ENCODE data around the gene MTTP. TPM values are rescaled to one million over a fixed set of nuclear protein-coding genes. Genes with fewer than 3 reads are reported as not detected.

The MTTP gene
- total and polyA plus RNA-seq, 4 donors: 0.04 to 0.57 (median 0.25) TPM

DNA sequence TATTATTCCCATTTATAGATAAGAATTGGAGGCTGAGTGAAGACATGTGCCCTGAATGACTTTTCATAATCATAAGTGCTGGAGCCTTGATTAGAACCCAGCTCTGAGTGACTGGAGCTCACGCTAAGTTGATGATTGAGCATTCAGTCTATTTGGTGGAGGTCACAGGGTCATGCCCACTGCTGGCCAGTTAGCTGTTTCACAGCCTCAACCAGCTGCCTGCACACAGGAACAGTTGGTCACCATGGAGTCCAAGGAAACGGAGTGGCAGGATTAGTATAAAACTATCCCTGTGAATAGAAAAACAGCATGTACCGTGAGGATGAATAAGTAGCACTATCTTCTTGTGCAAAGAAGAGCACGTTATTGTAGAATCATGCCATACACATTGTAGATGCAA is 84.0 kb downstream of the MTTP start:
- no peak for DNase-seq
- H3K27me3 ChIP-seq (ENCODE audit: control insufficient read depth in 3 of 3, insufficient read depth in 3 of 3, low read length in 2 of 3): no peaks in the 10 kb centered on the region
- TF ChIP-seq, protein P1, sequence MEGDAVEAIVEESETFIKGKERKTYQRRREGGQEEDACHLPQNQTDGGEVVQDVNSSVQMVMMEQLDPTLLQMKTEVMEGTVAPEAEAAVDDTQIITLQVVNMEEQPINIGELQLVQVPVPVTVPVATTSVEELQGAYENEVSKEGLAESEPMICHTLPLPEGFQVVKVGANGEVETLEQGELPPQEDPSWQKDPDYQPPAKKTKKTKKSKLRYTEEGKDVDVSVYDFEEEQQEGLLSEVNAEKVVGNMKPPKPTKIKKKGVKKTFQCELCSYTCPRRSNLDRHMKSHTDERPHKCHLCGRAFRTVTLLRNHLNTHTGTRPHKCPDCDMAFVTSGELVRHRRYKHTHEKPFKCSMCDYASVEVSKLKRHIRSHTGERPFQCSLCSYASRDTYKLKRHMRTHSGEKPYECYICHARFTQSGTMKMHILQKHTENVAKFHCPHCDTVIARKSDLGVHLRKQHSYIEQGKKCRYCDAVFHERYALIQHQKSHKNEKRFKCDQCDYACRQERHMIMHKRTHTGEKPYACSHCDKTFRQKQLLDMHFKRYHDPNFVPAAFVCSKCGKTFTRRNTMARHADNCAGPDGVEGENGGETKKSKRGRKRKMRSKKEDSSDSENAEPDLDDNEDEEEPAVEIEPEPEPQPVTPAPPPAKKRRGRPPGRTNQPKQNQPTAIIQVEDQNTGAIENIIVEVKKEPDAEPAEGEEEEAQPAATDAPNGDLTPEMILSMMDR (IDR thresholded peaks at IDR 0.05; ENCODE audit: control extremely low read depth, extremely low read depth): no peak

DNA sequence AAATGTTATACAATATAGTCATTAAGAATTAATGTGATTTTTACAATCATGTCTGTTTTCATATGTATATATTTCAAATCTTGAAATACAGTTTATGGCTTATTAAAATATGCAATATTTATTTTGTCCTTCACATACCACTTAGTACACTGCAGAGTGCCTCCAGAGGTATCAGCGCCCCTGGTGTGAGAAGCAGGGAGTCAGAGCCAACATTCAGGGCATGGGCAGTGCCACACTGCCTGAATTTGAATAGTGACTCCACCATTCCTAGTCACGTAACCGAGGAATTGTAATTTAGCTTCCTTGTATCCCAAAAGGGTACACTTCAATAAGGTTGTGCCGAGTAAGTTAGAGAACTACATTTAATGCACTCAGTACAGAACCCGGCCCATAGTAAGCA is 87.3 kb downstream of the MTTP start:
- Histone ChIP-seq H3K9ac (ENCODE audit: insufficient read depth in 1 of 2, low read length in 2 of 2) (no peak overlapping the region), H3K4me3 (no peak overlapping the region), H3K27ac (ENCODE audit: low read depth in 1 of 2, low read length in 1 of 2) (no peak overlapping the region), H3K4me1 (ENCODE audit: control insufficient read depth in 5 of 5, insufficient read depth in 5 of 5, low read length in 5 of 5) (peaks cover 0 to 23% (median 11%) of the 10 kb centered on the region in 5 donors), H3K9me3 (ENCODE audit: control insufficient read depth in 4 of 4, insufficient read depth in 3 of 4, low read length in 3 of 4) (no peaks in the 10 kb centered on the region), H3K27me3 (ENCODE audit: control insufficient read depth in 3 of 3, insufficient read depth in 3 of 3, low read length in 2 of 3) (no peaks in the 10 kb centered on the region), H3K36me3 (ENCODE audit: control insufficient read depth in 4 of 4, insufficient read depth in 4 of 4, low read length in 4 of 4) (no peaks in the 10 kb centered on the region)
- no peak for ATAC-seq (ENCODE audit: insufficient read depth, low FRiP score)
- TF ChIP-seq, protein P1 (IDR thresholded peaks at IDR 0.05; ENCODE audit: control extremely low read depth, extremely low read depth): no peak
- DNase-seq: no peak
- WGBS, 2 donors: 84 to 89% methylated on average over 5 of the region's 5 CpGs

More for the DNA sequence above, 84.0 kb downstream of the MTTP start:
- ATAC-seq (ENCODE audit: insufficient read depth, low FRiP score): no peak
- Histone ChIP-seq H3K9ac (ENCODE audit: insufficient read depth in 1 of 2, low read length in 2 of 2) (no peak overlapping the region), H3K9me3 (ENCODE audit: control insufficient read depth in 4 of 4, insufficient read depth in 3 of 4, low read length in 3 of 4) (peaks cover 0 to 2% (median 0%) of the 10 kb centered on the region in 4 donors), H3K36me3 (ENCODE audit: control insufficient read depth in 4 of 4, insufficient read depth in 4 of 4, low read length in 4 of 4) (no peaks in the 10 kb centered on the region), H3K4me1 (ENCODE audit: control insufficient read depth in 5 of 5, insufficient read depth in 5 of 5, low read length in 5 of 5) (peaks cover 0 to 6% (median 0%) of the 10 kb centered on the region in 5 donors), H3K4me3 (no peak overlapping the region), H3K27ac (ENCODE audit: low read depth in 1 of 2, low read length in 1 of 2) (peak overlapping the region in 1 of 2 donors; percentile 87)
- WGBS, 2 donors: 88 to 91% methylated on average over 4 of the region's 4 CpGs

DNA sequence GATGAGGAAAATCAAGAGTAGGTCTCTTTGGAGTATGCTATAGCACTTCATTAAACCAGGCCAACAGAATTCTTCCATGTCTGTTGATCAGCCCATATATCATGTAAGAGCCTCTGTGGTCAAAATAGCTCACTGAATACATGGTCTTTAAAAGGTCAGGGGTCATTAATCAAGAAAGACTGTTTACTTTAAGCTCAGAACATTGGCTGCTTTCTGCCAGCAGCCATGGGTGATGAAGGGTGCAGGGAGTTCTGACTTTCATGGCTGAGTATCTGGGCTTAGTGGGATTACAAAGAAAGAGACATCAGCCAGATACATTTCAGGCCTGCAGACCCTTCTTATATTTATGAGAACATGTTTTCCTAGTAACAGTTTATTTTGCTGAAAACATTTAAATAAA is 90.1 kb downstream of the MTTP start:
- no peak overlapping the region for H3K4me3 ChIP-seq
- no peaks in the 10 kb centered on the region for H3K9me3 ChIP-seq (ENCODE audit: control insufficient read depth in 4 of 4, insufficient read depth in 3 of 4, low read length in 3 of 4)
- no peaks in the 10 kb centered on the region for H3K27me3 ChIP-seq (ENCODE audit: control insufficient read depth in 3 of 3, insufficient read depth in 3 of 3, low read length in 2 of 3)
- TF ChIP-seq, protein P1 (IDR thresholded peaks at IDR 0.05; ENCODE audit: control extremely low read depth, extremely low read depth): no peak
- H3K4me1 ChIP-seq (ENCODE audit: control insufficient read depth in 5 of 5, insufficient read depth in 5 of 5, low read length in 5 of 5): peaks cover 1 to 37% (median 11%) of the 10 kb centered on the region in 5 donors
- H3K36me3 ChIP-seq (ENCODE audit: control insufficient read depth in 4 of 4, insufficient read depth in 4 of 4, low read length in 4 of 4): no peaks in the 10 kb centered on the region
- ATAC-seq (ENCODE audit: insufficient read depth, low FRiP score) (no peak), DNase-seq (peak; percentile 61 to 93 (median 88))
- no peak overlapping the region for H3K9ac ChIP-seq (ENCODE audit: insufficient read depth in 1 of 2, low read length in 2 of 2)
- H3K27ac ChIP-seq (ENCODE audit: low read depth in 1 of 2, low read length in 1 of 2): no peak overlapping the region

DNA sequence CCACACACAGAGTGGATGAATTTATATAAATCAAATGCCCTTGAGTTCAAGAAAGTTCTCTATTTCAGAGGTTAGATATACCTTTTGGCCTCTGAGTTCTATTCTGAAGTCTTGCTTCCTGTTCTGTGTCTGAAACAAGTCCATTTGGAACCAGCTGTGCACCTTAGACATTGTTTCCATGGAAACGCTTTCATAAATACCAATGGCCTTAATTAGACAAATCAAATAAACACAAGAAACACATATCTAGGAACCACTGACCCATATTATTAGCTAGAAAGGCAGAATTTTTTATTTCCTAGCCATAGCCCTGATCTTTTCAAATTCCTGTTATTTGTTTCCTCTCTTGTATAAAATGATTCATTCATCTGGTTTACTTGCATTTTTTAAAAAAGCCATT is 91.4 kb downstream of the MTTP start:
- ATAC-seq (ENCODE audit: insufficient read depth, low FRiP score): no peak
- no peaks in the 10 kb centered on the region for H3K36me3 ChIP-seq (ENCODE audit: control insufficient read depth in 4 of 4, insufficient read depth in 4 of 4, low read length in 4 of 4)
- WGBS, 2 donors: 75 to 79% methylated on average over 1 of the region's 1 CpG
- peak in 1 of 3 donors; percentile 55 for DNase-seq
- H3K4me3 ChIP-seq: no peak overlapping the region
- H3K4me1 ChIP-seq (ENCODE audit: control insufficient read depth in 5 of 5, insufficient read depth in 5 of 5, low read length in 5 of 5): peaks cover 4 to 37% (median 11%) of the 10 kb centered on the region in 5 donors
- H3K27ac ChIP-seq (ENCODE audit: low read depth in 1 of 2, low read length in 1 of 2): no peak overlapping the region
- TF ChIP-seq, protein P1 (IDR thresholded peaks at IDR 0.05; ENCODE audit: control extremely low read depth, extremely low read depth): no peak
- no peak overlapping the region for H3K9ac ChIP-seq (ENCODE audit: insufficient read depth in 1 of 2, low read length in 2 of 2)
- H3K9me3 ChIP-seq (ENCODE audit: control insufficient read depth in 4 of 4, insufficient read depth in 3 of 4, low read length in 3 of 4): peaks cover 0 to 2% (median 0%) of the 10 kb centered on the region in 4 donors
- no peaks in the 10 kb centered on the region for H3K27me3 ChIP-seq (ENCODE audit: control insufficient read depth in 3 of 3, insufficient read depth in 3 of 3, low read length in 2 of 3)

All from lung (tissue), 12 donors.